Esophagus muscularis mucosa (tissue), 4 donors: ENCODE results near the gene TBC1D2. TPM values are rescaled to one million over a fixed set of nuclear protein-coding genes. Genes with fewer than 3 reads are reported as not detected.

Experiments used
- DNase-seq: peaks from one replicate; pipeline ENCODE4 v3.0.0-alpha.2; 2017; ENCODE audit errors: extremely low spot score
- H3K27ac ChIP-seq, 4 donors: fragments of 200-600 bp; sonication (generic); replicated peaks in 1 of 4; 1 replicate in 3 of 4; 2 replicates in 1 of 4; pipeline ENCODE4 v1.5.1; 2016 to 2019; ENCODE audit warnings: mild to moderate bottlenecking in 1 of 4
- H3K27me3 ChIP-seq, 4 donors: fragments of 200-600 bp; sonication (generic); one replicate each; pipeline versions ENCODE4 v1.5.1 to v1.6.0; 2016 to 2019
- H3K36me3 ChIP-seq, 4 donors: fragments of 200-600 bp; sonication (generic); one replicate each; pipeline ENCODE4 v1.5.1; 2016 to 2019
- H3K4me1 ChIP-seq, 4 donors: fragments of 200-600 bp; sonication (generic); one replicate each; pipeline ENCODE4 v1.5.1; 2016 to 2019
- H3K4me3 ChIP-seq, 4 donors: fragments of 200-600 bp; sonication (generic); 1 replicate in 2 of 4; 2 replicates in 2 of 4; pipeline ENCODE4 v1.5.1; 2016 to 2019; ENCODE audit warnings: mild to moderate bottlenecking in 4 of 4, moderate library complexity in 1 of 4
- H3K9me3 ChIP-seq, 4 donors: fragments of 200-600 bp; sonication (generic); 1 replicate in 3 of 4; 2 replicates in 1 of 4; pipeline ENCODE4 v1.5.1; 2016 to 2019
- EP300 ChIP-seq: sonication (generic); formaldehyde crosslinking; IDR thresholded peaks from one replicate; pipeline ENCODE4 v1.6.1; 2017; ENCODE audit warnings: antibody characterized with exemption
- POLR2A ChIP-seq: fragments of 450-650 bp; IDR thresholded peaks from one replicate; pipeline ENCODE4 v1.6.1; 2017; ENCODE audit warnings: antibody characterized with exemption, moderate library complexity, mild to moderate bottlenecking, low read depth
- POLR2AphosphoS5 ChIP-seq, 2 donors: sonication (generic); formaldehyde crosslinking; IDR thresholded peaks; one replicate each; pipeline ENCODE4 v1.6.1; 2017; ENCODE audit warnings: antibody characterized with exemption in 2 of 2
- WGBS: methylation state at CpG from one replicate; pipeline ENCODE4 v1.1.5; 2018; 5-methylcytosine and 5-hydroxymethylcytosine counted together
- intact Hi-C: fragments of 100-400 bp; cut with DNase I; formaldehyde crosslinking; loops from one replicate; pipeline ENCODE4 v1.15.1; 2023
- total RNA-seq, 4 donors: library from RNA; depleted of rRNA; stranded (reverse); fragments of >200 nt; gene quantifications; one replicate each; pipeline versions ENCODE4 v1.1.0 to v1.2.1, GENCODE V29; 2016
- TF ChIP-seq, protein P1 (sequence below), 3 experiments: fragments of 200-600 bp in 2 of 3; fragments of 450-650 bp in 1 of 3; sonication (generic) in 2 of 3; IDR thresholded peaks; one replicate each; pipeline ENCODE4 v1.5.1; 2017 to 2019; ENCODE audit warnings: antibody characterized with exemption in 3 of 3, mild to moderate bottlenecking in 2 of 3, moderate library complexity in 1 of 3

Gene TBC1D2
- total RNA-seq, 4 donors from 2014 or later: 5.0 to 12.4 (median 7.3) TPM

DNA sequence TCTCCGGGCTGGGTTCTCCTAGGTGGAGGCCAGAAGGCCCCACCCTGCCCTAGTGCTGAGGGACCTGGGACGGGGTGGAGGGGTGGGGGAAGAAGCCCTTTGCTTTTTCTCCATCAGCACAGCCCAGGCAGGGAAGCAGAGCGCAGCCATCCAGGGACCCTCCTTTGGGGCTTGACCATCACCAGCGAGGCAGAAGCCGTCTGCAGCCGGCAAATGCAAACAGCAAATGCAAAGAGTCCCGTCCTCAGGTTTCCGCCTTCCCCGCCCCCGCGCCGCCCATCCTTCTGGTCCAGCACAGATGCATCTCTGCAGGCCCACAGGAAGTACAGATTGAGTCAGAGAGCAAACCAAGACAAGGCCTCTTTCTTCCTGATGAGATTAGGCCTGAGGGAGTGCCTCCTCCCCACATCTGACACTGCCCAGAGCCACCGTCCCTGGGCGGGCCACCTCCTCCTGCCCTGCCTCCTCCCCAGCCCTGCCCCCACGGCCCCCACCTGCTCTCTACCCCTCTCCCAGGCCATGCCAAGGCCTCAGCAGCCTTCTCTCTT is 86.4 kb downstream of the TBC1D2 start:
- H3K27ac ChIP-seq: no peak overlapping the region
- intact Hi-C loops: no loop called here
- WGBS: 42% methylated on average over 10 of the region's 15 CpGs

GRCh38 chr9:98168153-98168780 is 87.2 kb downstream of the TBC1D2 start:
- Histone ChIP-seq H3K4me1 (peaks cover 0 to 8% (median 0%) of the 10 kb centered on the region in 4 donors), H3K4me3 (no peak overlapping the region), H3K36me3 (no peaks in the 10 kb centered on the region), H3K9me3 (no peaks in the 10 kb centered on the region), H3K27ac (no peak overlapping the region), H3K27me3 (peaks cover 0 to 4% (median 0%) of the 10 kb centered on the region in 4 donors)
- intact Hi-C loops: no loop called here
- no peak for DNase-seq
- 77% methylated on average over 3 of the region's 3 CpGs for WGBS
- TF ChIP-seq EP300: no peak
- TF ChIP-seq POLR2AphosphoS5 (IDR thresholded peaks at IDR 0.05): no peak
- TF ChIP-seq POLR2A: no peak
- TF ChIP-seq, protein P1, sequence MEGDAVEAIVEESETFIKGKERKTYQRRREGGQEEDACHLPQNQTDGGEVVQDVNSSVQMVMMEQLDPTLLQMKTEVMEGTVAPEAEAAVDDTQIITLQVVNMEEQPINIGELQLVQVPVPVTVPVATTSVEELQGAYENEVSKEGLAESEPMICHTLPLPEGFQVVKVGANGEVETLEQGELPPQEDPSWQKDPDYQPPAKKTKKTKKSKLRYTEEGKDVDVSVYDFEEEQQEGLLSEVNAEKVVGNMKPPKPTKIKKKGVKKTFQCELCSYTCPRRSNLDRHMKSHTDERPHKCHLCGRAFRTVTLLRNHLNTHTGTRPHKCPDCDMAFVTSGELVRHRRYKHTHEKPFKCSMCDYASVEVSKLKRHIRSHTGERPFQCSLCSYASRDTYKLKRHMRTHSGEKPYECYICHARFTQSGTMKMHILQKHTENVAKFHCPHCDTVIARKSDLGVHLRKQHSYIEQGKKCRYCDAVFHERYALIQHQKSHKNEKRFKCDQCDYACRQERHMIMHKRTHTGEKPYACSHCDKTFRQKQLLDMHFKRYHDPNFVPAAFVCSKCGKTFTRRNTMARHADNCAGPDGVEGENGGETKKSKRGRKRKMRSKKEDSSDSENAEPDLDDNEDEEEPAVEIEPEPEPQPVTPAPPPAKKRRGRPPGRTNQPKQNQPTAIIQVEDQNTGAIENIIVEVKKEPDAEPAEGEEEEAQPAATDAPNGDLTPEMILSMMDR (IDR thresholded peaks at IDR 0.05): no peak

More for the DNA sequence above, 86.4 kb downstream of the TBC1D2 start:
- peaks cover 0 to 4% (median 0%) of the 10 kb centered on the region in 4 donors for H3K27me3 ChIP-seq
- no peaks in the 10 kb centered on the region for H3K36me3 ChIP-seq
- no peak for DNase-seq
- peaks cover 0 to 8% (median 0%) of the 10 kb centered on the region in 4 donors for H3K4me1 ChIP-seq
- TF ChIP-seq POLR2A: no peak
- TF ChIP-seq POLR2AphosphoS5 (IDR thresholded peaks at IDR 0.05): no peak
- TF ChIP-seq EP300: no peak
- TF ChIP-seq, protein P1 (IDR thresholded peaks at IDR 0.05): no peak
- H3K4me3 ChIP-seq: no peak overlapping the region
- H3K9me3 ChIP-seq: no peaks in the 10 kb centered on the region

DNA sequence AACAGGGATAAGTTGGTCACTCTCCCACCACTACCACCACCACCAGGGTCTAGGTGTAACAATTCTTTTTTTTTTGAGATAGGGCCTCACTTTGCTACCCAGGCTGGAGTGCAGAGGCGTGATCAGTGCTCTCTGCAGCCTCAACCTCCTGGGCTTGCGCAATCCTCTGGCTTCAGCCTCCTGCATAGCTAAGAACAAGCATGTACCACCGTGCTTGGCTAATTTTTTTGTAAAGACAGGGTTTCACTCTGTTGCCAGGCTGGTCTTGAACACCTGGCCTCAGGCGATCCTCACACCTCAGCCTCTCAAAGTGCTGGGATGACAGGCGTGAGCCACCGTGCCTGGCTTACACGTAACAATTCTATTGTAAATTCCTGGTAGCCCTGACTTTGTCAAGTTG is 90.5 kb downstream of the TBC1D2 start:
- Histone ChIP-seq H3K27me3 (no peaks in the 10 kb centered on the region), H3K36me3 (no peaks in the 10 kb centered on the region), H3K27ac (no peak overlapping the region), H3K4me3 (no peak overlapping the region), H3K4me1 (peaks cover 0 to 8% (median 0%) of the 10 kb centered on the region in 4 donors), H3K9me3 (no peaks in the 10 kb centered on the region)
- no peak for DNase-seq
- TF ChIP-seq, protein P1 (IDR thresholded peaks at IDR 0.05): no peak
- TF ChIP-seq EP300: no peak
- no peak for TF ChIP-seq POLR2A
- no peak for TF ChIP-seq POLR2AphosphoS5 (IDR thresholded peaks at IDR 0.05)
- WGBS: 88% methylated on average over 7 of the region's 7 CpGs
- intact Hi-C loops: no loop called here

DNA sequence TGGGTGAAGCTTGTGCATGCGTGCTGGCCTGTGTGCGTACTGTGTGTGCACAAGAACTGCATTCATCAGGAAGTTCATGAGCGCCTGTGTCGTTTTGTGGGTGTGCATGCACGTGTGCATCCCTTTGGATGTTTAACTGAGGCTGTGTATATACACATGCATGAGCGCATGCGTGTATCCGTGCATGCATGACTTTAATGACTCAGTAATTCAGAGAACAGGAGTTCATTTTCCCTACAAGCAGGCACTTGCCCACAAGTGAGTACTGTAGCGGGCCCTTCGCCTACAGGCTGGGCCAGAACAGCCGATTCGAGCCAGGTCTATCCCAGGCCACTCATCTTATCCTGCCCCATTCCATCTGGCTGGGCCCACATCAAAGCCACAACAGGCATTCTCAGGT is 92.8 kb downstream of the TBC1D2 start:
- TF ChIP-seq EP300 (no peak), POLR2A (no peak), POLR2AphosphoS5 (IDR thresholded peaks at IDR 0.05) (no peak)
- TF ChIP-seq, protein P1 (IDR thresholded peaks at IDR 0.05): no peak
- 96% methylated on average over 12 of the region's 12 CpGs for WGBS

More for the DNA sequence above, 92.8 kb downstream of the TBC1D2 start:
- Histone ChIP-seq H3K9me3 (no peaks in the 10 kb centered on the region), H3K27me3 (no peaks in the 10 kb centered on the region), H3K4me3 (no peak overlapping the region), H3K36me3 (no peaks in the 10 kb centered on the region), H3K27ac (no peak overlapping the region), H3K4me1 (no peaks in the 10 kb centered on the region)
- intact Hi-C loops: no loop called here
- DNase-seq: no peak
